HG03159 (cell line): ENCODE data around the gene DCST2.
"Not testable (repeated sequence)": the region's sequence is repeated elsewhere in the genome, so short reads cannot be mapped to it uniquely, and the experiment has no call there.

Experiments
- ATAC-seq: cut with Tn5 transposase; IDR thresholded peaks from one replicate; pipeline ENCODE4 v1.9.1; 2021; ENCODE audit warnings: mild to moderate bottlenecking, moderate library complexity; ENCODE audit not compliant: unreplicated experiment

The DCST2 gene

GRCh38 chr1:155000726-155001424 lies 32.7 kb downstream of the DCST2 start:
- ATAC-seq = peak; percentile 44

- ATAC-seq = no peak
These were observed 33.2 kb downstream of the DCST2 start for GRCh38 chr1:155000411-155000725.

- no peak for ATAC-seq
These were observed 33.8 kb downstream of the DCST2 start for GRCh38 chr1:154999571-155000410.

GRCh38 chr1:154998818-154999570 lies 34.6 kb downstream of the DCST2 start:
- no peak for ATAC-seq

- ATAC-seq = no peak
These were observed 35.3 kb downstream of the DCST2 start for GRCh38 chr1:154998201-154998780.

- no peak for ATAC-seq
These were observed 36.4 kb downstream of the DCST2 start for GRCh38 chr1:154996966-154997701.

- ATAC-seq = not testable (repeated sequence)
These were observed 38.1 kb downstream of the DCST2 start for GRCh38 chr1:154995301-154995983.

GRCh38 chr1:154994591-154994990 lies 39.0 kb downstream of the DCST2 start:
- no peak for ATAC-seq

- no peak for ATAC-seq
These were observed 39.4 kb downstream of the DCST2 start for GRCh38 chr1:154994269-154994587.

- ATAC-seq = no peak
These were observed 39.9 kb downstream of the DCST2 start, which contains the start of gene LENEP for GRCh38 chr1:154993572-154994268. Gene LENEP, plus strand, starts transcription at chr1:154993586. Its CDS starts 22 bp downstream, at chr1:154993608.

- ATAC-seq = no peak
These were observed 40.6 kb downstream of the DCST2 start for GRCh38 chr1:154992721-154993571.

- ATAC-seq = no peak
These were observed 43.3 kb downstream of the DCST2 start for GRCh38 chr1:154990276-154990675.

GRCh38 chr1:154989195-154989860 lies 44.3 kb downstream of the DCST2 start:
- ATAC-seq = no peak

- no peak for ATAC-seq
These were observed 45.3 kb downstream of the DCST2 start for GRCh38 chr1:154988058-154988954.

GRCh38 chr1:154987326-154987725 lies 46.3 kb downstream of the DCST2 start:
- no peak for ATAC-seq

GRCh38 chr1:154986736-154987135 lies 46.8 kb downstream of the DCST2 start:
- not testable (repeated sequence) for ATAC-seq
